Suppressor macrophage treated with lipopolysaccharide for 1 hour (primary cell): Measurements from ENCODE around the gene TTPAL.
"Not testable (repeated sequence)": the region's sequence is repeated elsewhere in the genome, so short reads cannot be mapped to it uniquely, and the experiment has no call there.

ENCODE experiments used
- DNase-seq, 3 donors: peaks; one replicate each; pipeline ENCODE4 v3.0.0-alpha.2; 2020 to 2022

The TTPAL gene

GRCh38 chr20:44468044-44468782, 7.5 kb upstream of the TTPAL start:
- no peak for DNase-seq

- no peak for DNase-seq
Measured at GRCh38 chr20:44470327-44470726, 5.3 kb upstream of the TTPAL start.

GRCh38 chr20:44471481-44471882, 4.2 kb upstream of the TTPAL start:
- DNase-seq: peak in 1 of 3 donors; percentile 15

GRCh38 chr20:44472283-44472682, 3.4 kb upstream of the TTPAL start:
- DNase-seq: not testable (repeated sequence)

- DNase-seq: no peak
Measured at GRCh38 chr20:44475372-44475693, 341 bp upstream of the TTPAL start.

GRCh38 chr20:44477151-44477550, 1.5 kb downstream of the TTPAL start:
- no peak for DNase-seq

- DNase-seq: no peak
Measured at GRCh38 chr20:44478206-44478605, 2.5 kb downstream of the TTPAL start.

- DNase-seq: no peak
Measured at GRCh38 chr20:44479643-44480042, 4.0 kb downstream of the TTPAL start.

GRCh38 chr20:44480097-44480496, 4.4 kb downstream of the TTPAL start:
- no peak for DNase-seq

GRCh38 chr20:44481719-44482416, 6.2 kb downstream of the TTPAL start:
- no peak for DNase-seq

GRCh38 chr20:44483112-44483511, 7.4 kb downstream of the TTPAL start:
- no peak for DNase-seq

GRCh38 chr20:44485078-44485829, 9.6 kb downstream of the TTPAL start:
- no peak for DNase-seq

- no peak for DNase-seq
Measured at GRCh38 chr20:44485830-44486198, 10.1 kb downstream of the TTPAL start.

- no peak for DNase-seq
Measured at GRCh38 chr20:44488551-44488950, 12.9 kb downstream of the TTPAL start.

GRCh38 chr20:44489223-44489622, 13.5 kb downstream of the TTPAL start:
- no peak for DNase-seq

GRCh38 chr20:44489931-44490330, 14.3 kb downstream of the TTPAL start:
- DNase-seq: no peak

- no peak for DNase-seq
Measured at GRCh38 chr20:44491635-44492395, 16.1 kb downstream of the TTPAL start.

GRCh38 chr20:44494266-44494665, 18.6 kb downstream of the TTPAL start:
- no peak for DNase-seq

- DNase-seq: no peak
Measured at GRCh38 chr20:44494681-44495080, 19.0 kb downstream of the TTPAL start.

GRCh38 chr20:44495257-44495656, 19.6 kb downstream of the TTPAL start:
- DNase-seq: peak in 2 of 3 donors; percentile 22 to 23

GRCh38 chr20:44495802-44496481, 20.3 kb downstream of the TTPAL start:
- peak in 2 of 3 donors; percentile 29 to 40 for DNase-seq

GRCh38 chr20:44496976-44497375, 21.3 kb downstream of the TTPAL start:
- no peak for DNase-seq

- DNase-seq: no peak
Measured at GRCh38 chr20:44497761-44498160, 22.1 kb downstream of the TTPAL start.
